A549 (cell line): ENCODE data around the gene KRT7. TPM values are rescaled to one million over a fixed set of nuclear protein-coding genes. Genes with fewer than 3 reads are reported as not detected.

Experiments
- ATOH8 ChIP-seq: fragments of 250-450 bp; sonication (Bioruptor Pico); IDR thresholded peaks from 2 replicates; pipeline ENCODE4 v1.5.0; 2020; ENCODE audit warnings: low read depth, mild to moderate bottlenecking, moderate library complexity
- CBX8 ChIP-seq: fragments of 200-600 bp; sonication (generic); IDR thresholded peaks from 2 replicates; pipeline ENCODE4 v1.6.1; 2016
- CHD4 ChIP-seq: fragments of 200-600 bp; sonication (generic); IDR thresholded peaks from 2 replicates; pipeline ENCODE4 v1.6.1; 2016; ENCODE audit warnings: antibody characterized with exemption, mild to moderate bottlenecking, borderline replicate concordance
- E2F6 ChIP-seq: IDR thresholded peaks from 2 replicates; pipeline ENCODE4 v1.6.1; 2012; ENCODE audit warnings: low read depth, borderline replicate concordance
- ESRRA ChIP-seq: fragments of 150-350 bp; IDR thresholded peaks from 2 replicates; pipeline ENCODE4 v1.6.1; 2014; ENCODE audit warnings: mild to moderate bottlenecking, low read length, borderline replicate concordance
- FOSL2 ChIP-seq, 2 experiments: fragments of 450-650 bp in 1 of 2; fragments of >200 bp in 1 of 2; sonication (Bioruptor Twin) in 1 of 2; formaldehyde crosslinking; IDR thresholded peaks; 2 replicates each; pipeline versions ENCODE4 v1.5.0 to v1.6.1; 2016 to 2020; ENCODE audit warnings: mild to moderate bottlenecking in 1 of 2, moderate library complexity in 1 of 2
- GATA3 ChIP-seq: IDR thresholded peaks from 2 replicates; pipeline ENCODE4 v1.6.1; 2012; ENCODE audit warnings: borderline replicate concordance
- HEYL ChIP-seq: fragments of 250-450 bp; sonication (Bioruptor Pico); IDR thresholded peaks from 2 replicates; pipeline ENCODE4 v1.8.0; 2021; ENCODE audit warnings: mild to moderate bottlenecking, moderate library complexity
- HOXA7 ChIP-seq: fragments of 250-450 bp; sonication (Bioruptor Pico); IDR thresholded peaks from 2 replicates; pipeline ENCODE4 v1.5.0; 2020; ENCODE audit warnings: mild to moderate bottlenecking, moderate library complexity
- HOXB13 ChIP-seq: fragments of 250-450 bp; sonication (Bioruptor Pico); IDR thresholded peaks from 2 replicates; pipeline ENCODE4 v1.5.0; 2020; ENCODE audit warnings: low read depth, mild to moderate bottlenecking, moderate library complexity
- JUN ChIP-seq, 2 experiments: fragments of >200 bp; sonication (Bioruptor Twin); formaldehyde crosslinking; IDR thresholded peaks; 2 replicates in 1 of 2; 3 replicates in 1 of 2; pipeline ENCODE4 v1.6.1; 2016 to 2017
- JUNB ChIP-seq: fragments of >200 bp; sonication (Bioruptor Twin); formaldehyde crosslinking; IDR thresholded peaks from 2 replicates; pipeline ENCODE4 v1.6.1; 2016
- KDM1A ChIP-seq: fragments of 200-600 bp; sonication (generic); IDR thresholded peaks from 2 replicates; pipeline ENCODE4 v1.6.1; 2016; ENCODE audit warnings: low read depth, mild to moderate bottlenecking
- KDM5A ChIP-seq: fragments of 200-600 bp; sonication (generic); IDR thresholded peaks from 2 replicates; pipeline ENCODE4 v1.6.1; 2016; ENCODE audit warnings: antibody characterized with exemption, mild to moderate bottlenecking
- MAFK ChIP-seq: fragments of 450-650 bp; IDR thresholded peaks from 2 replicates; pipeline ENCODE4 v1.6.1; 2014; ENCODE audit not compliant: partially characterized antibody
- MAX ChIP-seq: IDR thresholded peaks from 2 replicates; pipeline ENCODE4 v1.6.1; 2012
- MAZ ChIP-seq: fragments of 150-350 bp; IDR thresholded peaks from 2 replicates; pipeline ENCODE4 v1.6.1; 2014; ENCODE audit warnings: antibody characterized with exemption, low read depth, low read length, borderline replicate concordance
- NFE2L2 ChIP-seq: fragments of 150-350 bp; conservative IDR thresholded peaks from 2 replicates; pipeline ENCODE4 v1.6.1; 2014; ENCODE audit warnings: low read length
- RAD21 ChIP-seq, 2 experiments: fragments of >200 bp in 1 of 2; sonication (Bioruptor Twin) in 1 of 2; formaldehyde crosslinking in 1 of 2; IDR thresholded peaks in 1 of 2; conservative IDR thresholded peaks in 1 of 2; 2 replicates in 1 of 2; 3 replicates in 1 of 2; pipeline ENCODE4 v1.6.1; 2012 to 2018; ENCODE audit warnings: inconsistent platforms in 1 of 2
- RCOR1 ChIP-seq: fragments of 150-350 bp; IDR thresholded peaks from 2 replicates; pipeline ENCODE4 v1.6.1; 2014; ENCODE audit warnings: antibody characterized with exemption, low read length, low read depth
- REST ChIP-seq: fragments of 200-600 bp; sonication (generic); IDR thresholded peaks from 2 replicates; pipeline ENCODE4 v1.6.1; 2016; ENCODE audit warnings: antibody characterized with exemption, mild to moderate bottlenecking, moderate library complexity
- RFX5 ChIP-seq: fragments of 450-650 bp; IDR thresholded peaks from 2 replicates; pipeline ENCODE4 v1.7.1; 2014; ENCODE audit warnings: antibody characterized with exemption, mild to moderate bottlenecking, moderate library complexity
- RNF2 ChIP-seq: fragments of 200-600 bp; sonication (generic); IDR thresholded peaks from 2 replicates; pipeline ENCODE4 v1.6.1; 2016; ENCODE audit warnings: low read depth, mild to moderate bottlenecking, antibody characterized with exemption, moderate library complexity, borderline replicate concordance
- SREBF2 ChIP-seq: fragments of 450-650 bp; IDR thresholded peaks from 2 replicates; pipeline ENCODE4 v1.6.1; 2014; ENCODE audit warnings: mild to moderate bottlenecking, moderate library complexity
- TP53 ChIP-seq: fragments of 250-450 bp; sonication (Bioruptor Pico); IDR thresholded peaks from 2 replicates; pipeline ENCODE4 v1.5.0; 2021; ENCODE audit warnings: mild to moderate bottlenecking, moderate library complexity
- ZC3H11A ChIP-seq: fragments of 450-650 bp; IDR thresholded peaks from 2 replicates; pipeline ENCODE4 v1.6.1; 2014; ENCODE audit warnings: antibody characterized with exemption, mild to moderate bottlenecking
- ZFP36 ChIP-seq: fragments of 450-650 bp; IDR thresholded peaks from 2 replicates; pipeline ENCODE4 v1.6.1; 2014; ENCODE audit warnings: borderline replicate concordance; ENCODE audit not compliant: partially characterized antibody
- ZSCAN20 ChIP-seq: fragments of 250-450 bp; sonication (Bioruptor Pico); IDR thresholded peaks from 2 replicates; pipeline ENCODE4 v1.8.0; 2022; ENCODE audit warnings: mild to moderate bottlenecking, moderate library complexity
- polyA plus RNA-seq, 4 experiments: library from polyadenylated mRNA; depleted of rRNA in 3 of 4; stranded (reverse); fragments of >200 nt; fragmentation: RNase III in 1 of 4; extraction: RNeasy Plus Mini Kit Qiagen cat#74134 plus additional on column Dnase treatment in 1 of 4; gene quantifications; 2 replicates in 3 of 4; 3 replicates in 1 of 4; pipeline ENCODE4 v1.2.3, GENCODE V29; 2011 to 2017
- TF ChIP-seq, protein P1 (sequence below): fragments of >200 bp; sonication (Bioruptor Twin); formaldehyde crosslinking; IDR thresholded peaks from 3 replicates; pipeline ENCODE4 v1.6.1; 2016
- TF ChIP-seq, protein P2 (sequence below): IDR thresholded peaks from 2 replicates; pipeline ENCODE4 v1.6.1; 2012
- TF ChIP-seq, protein P3 (sequence below): fragments of 250-450 bp; sonication (Bioruptor Pico); IDR thresholded peaks from 2 replicates; pipeline ENCODE4 v1.5.0; 2021; ENCODE audit warnings: mild to moderate bottlenecking, moderate library complexity, borderline replicate concordance
- TF ChIP-seq, protein P4 (sequence below): fragments of >200 bp; sonication (Bioruptor Twin); formaldehyde crosslinking; IDR thresholded peaks from 2 replicates; pipeline ENCODE4 v1.6.1; 2016

Gene KRT7
- polyA plus RNA-seq, 2 of the 4 experiments (the other 2 are of a cell fraction): 2,623 to 3,055 TPM

DNA sequence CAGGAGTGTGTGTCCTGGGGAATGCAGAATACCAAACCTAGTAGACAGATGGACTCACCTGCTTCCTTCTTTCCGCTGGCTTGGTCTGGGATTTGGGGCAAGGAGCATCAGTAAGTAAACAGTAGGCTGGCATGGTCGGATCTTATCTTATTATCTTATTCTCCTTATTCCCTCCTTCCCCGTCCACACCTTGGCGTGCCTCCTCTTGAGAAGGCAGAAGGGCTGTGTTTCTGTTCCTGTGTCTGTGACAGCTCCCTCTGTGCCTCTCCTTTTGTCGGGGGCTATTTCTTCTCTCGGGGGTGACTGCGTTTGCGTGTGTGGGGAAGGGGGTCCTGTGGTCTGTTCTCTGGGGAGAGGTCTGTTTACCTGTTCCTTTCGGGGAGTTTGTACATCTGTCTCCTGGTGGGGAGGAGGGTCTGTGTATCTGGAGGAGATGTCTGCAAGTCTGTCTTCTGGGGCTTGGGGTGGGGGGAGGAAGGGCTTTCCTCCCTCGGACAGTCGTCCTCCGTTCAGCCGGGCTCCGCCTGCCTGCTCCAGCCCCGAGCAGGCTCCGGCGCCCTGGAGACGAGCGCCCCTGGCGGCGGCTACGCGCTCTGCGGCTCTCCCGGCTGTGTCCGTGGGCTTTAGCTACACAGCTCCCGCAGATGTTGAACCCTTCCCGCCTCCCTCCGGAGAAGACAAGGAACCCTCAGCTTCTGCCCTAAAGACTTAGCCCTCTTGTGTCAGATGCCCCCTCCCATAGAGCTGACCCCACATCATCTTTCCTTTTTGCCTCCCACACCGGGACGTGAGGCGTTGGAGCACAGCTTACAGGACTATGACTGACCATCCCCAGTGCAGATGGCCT, 45.8 kb downstream of the KRT7 start (continued):
- peak; percentile 96 for TF ChIP-seq ATOH8 (CRISPR knock-in tag)
- TF ChIP-seq RAD21 (conservative IDR thresholded peaks at IDR 0.05 in 1 of 2, IDR thresholded peaks at IDR 0.05 in 1 of 2): peak; percentile 85 to 89
- TF ChIP-seq, protein P1, sequence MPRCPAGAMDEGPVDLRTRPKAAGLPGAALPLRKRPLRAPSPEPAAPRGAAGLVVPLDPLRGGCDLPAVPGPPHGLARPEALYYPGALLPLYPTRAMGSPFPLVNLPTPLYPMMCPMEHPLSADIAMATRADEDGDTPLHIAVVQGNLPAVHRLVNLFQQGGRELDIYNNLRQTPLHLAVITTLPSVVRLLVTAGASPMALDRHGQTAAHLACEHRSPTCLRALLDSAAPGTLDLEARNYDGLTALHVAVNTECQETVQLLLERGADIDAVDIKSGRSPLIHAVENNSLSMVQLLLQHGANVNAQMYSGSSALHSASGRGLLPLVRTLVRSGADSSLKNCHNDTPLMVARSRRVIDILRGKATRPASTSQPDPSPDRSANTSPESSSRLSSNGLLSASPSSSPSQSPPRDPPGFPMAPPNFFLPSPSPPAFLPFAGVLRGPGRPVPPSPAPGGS: no peak
- TF ChIP-seq RNF2: no peak
- TF ChIP-seq KDM5A: no peak
- no peak for TF ChIP-seq FOSL2 (IDR thresholded peaks at IDR 0.05)
- peak; percentile 48 for TF ChIP-seq FOSL2 (CRISPR knock-in tag; IDR thresholded peaks at IDR 0.05)
- no peak for TF ChIP-seq KDM1A
- TF ChIP-seq MAX: peak; percentile 85
- TF ChIP-seq SREBF2: no peak
- no peak for TF ChIP-seq MAZ
- TF ChIP-seq CBX8: no peak
- TF ChIP-seq TP53 (CRISPR knock-in tag): peak; percentile 89
- TF ChIP-seq JUNB: no peak
- no peak for TF ChIP-seq RFX5
- peak; percentile 76 for TF ChIP-seq E2F6
- peak; percentile 98 for TF ChIP-seq HOXB13
- TF ChIP-seq ESRRA: no peak
- TF ChIP-seq CHD4: no peak
- TF ChIP-seq HOXA7 (CRISPR knock-in tag): peak; percentile 87; the same call in 1 of the 2 replicates
- peak in 1 of 2 experiments; percentile 90; a peak in 3 of 5 replicates for TF ChIP-seq JUN (IDR thresholded peaks at IDR 0.05)
- TF ChIP-seq REST: no peak
- no peak for TF ChIP-seq MAFK
- no peak for TF ChIP-seq RCOR1
- TF ChIP-seq, protein P2, sequence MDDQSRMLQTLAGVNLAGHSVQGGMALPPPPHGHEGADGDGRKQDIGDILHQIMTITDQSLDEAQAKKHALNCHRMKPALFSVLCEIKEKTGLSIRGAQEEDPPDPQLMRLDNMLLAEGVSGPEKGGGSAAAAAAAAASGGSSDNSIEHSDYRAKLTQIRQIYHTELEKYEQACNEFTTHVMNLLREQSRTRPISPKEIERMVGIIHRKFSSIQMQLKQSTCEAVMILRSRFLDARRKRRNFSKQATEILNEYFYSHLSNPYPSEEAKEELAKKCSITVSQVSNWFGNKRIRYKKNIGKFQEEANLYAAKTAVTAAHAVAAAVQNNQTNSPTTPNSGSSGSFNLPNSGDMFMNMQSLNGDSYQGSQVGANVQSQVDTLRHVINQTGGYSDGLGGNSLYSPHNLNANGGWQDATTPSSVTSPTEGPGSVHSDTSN: no peak
- peak; percentile 76 for TF ChIP-seq HEYL (CRISPR knock-in tag)
- no peak for TF ChIP-seq ZFP36
- TF ChIP-seq, protein P3, sequence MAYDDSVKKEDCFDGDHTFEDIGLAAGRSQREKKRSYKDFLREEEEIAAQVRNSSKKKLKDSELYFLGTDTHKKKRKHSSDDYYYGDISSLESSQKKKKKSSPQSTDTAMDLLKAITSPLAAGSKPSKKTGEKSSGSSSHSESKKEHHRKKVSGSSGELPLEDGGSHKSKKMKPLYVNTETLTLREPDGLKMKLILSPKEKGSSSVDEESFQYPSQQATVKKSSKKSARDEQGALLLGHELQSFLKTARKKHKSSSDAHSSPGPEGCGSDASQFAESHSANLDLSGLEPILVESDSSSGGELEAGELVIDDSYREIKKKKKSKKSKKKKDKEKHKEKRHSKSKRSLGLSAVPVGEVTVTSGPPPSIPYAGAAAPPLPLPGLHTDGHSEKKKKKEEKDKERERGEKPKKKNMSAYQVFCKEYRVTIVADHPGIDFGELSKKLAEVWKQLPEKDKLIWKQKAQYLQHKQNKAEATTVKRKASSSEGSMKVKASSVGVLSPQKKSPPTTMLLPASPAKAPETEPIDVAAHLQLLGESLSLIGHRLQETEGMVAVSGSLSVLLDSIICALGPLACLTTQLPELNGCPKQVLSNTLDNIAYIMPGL (CRISPR knock-in tag): peak; percentile 75
- TF ChIP-seq ZC3H11A: no peak
- peak; percentile 92 for TF ChIP-seq ZSCAN20 (CRISPR knock-in tag)
- TF ChIP-seq GATA3: no peak
- TF ChIP-seq, protein P4, sequence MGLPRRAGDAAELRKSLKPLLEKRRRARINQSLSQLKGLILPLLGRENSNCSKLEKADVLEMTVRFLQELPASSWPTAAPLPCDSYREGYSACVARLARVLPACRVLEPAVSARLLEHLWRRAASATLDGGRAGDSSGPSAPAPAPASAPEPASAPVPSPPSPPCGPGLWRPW: no peak
- TF ChIP-seq NFE2L2: no peak
